Heart left ventricle (tissue), 16 donors: Measurements from ENCODE around the gene WDR86. TPM values are rescaled to one million over a fixed set of nuclear protein-coding genes. Genes with fewer than 3 reads are reported as not detected.

Experiments
- ATAC-seq, 4 donors: fragments of 200-7000 bp; cut with Tn5 transposase; one replicate each; pipeline ENCODE4 v1.9.1; 2020 to 2022; ENCODE audit warnings: moderate library complexity in 4 of 4, mild to moderate bottlenecking in 3 of 4, moderate number of reproducible peaks in 1 of 4
- DNase-seq, 5 donors: peaks; one replicate each; pipeline ENCODE4 v3.0.0-alpha.2; 2020
- H3K27ac ChIP-seq, 12 donors: fragments of 200-600 bp; sonication (generic) in 4 of 12; one replicate each; pipeline versions ENCODE4 v1.5.0 to v1.8.0; 2016 to 2022; ENCODE audit warnings: mild to moderate bottlenecking in 2 of 12
- H3K27me3 ChIP-seq, 9 donors: fragments of 200-600 bp; sonication (generic) in 2 of 9; one replicate each; pipeline versions ENCODE4 v1.5.1 to v1.8.0; 2016 to 2022; ENCODE audit warnings: mild to moderate bottlenecking in 3 of 9
- H3K36me3 ChIP-seq, 9 donors: fragments of 200-600 bp; sonication (generic) in 2 of 9; one replicate each; pipeline versions ENCODE4 v1.5.0 to v1.8.0; 2018 to 2022; ENCODE audit warnings: mild to moderate bottlenecking in 2 of 9
- H3K4me1 ChIP-seq, 12 donors: fragments of 200-600 bp; sonication (generic) in 4 of 12; one replicate each; pipeline versions ENCODE4 v1.5.0 to v1.8.0; 2016 to 2022; ENCODE audit warnings: mild to moderate bottlenecking in 3 of 12
- H3K4me3 ChIP-seq, 12 donors: fragments of 200-600 bp; sonication (generic) in 4 of 12; one replicate each; pipeline versions ENCODE4 v1.5.0 to v1.8.0; 2017 to 2022; ENCODE audit warnings: mild to moderate bottlenecking in 9 of 12, moderate library complexity in 4 of 12
- H3K9me3 ChIP-seq, 12 donors: fragments of 200-600 bp; sonication (generic) in 4 of 12; one replicate each; pipeline versions ENCODE4 v1.5.0 to v1.8.0; 2016 to 2022; ENCODE audit warnings: mild to moderate bottlenecking in 1 of 12
- POLR2A ChIP-seq, 2 donors: fragments of 450-650 bp; IDR thresholded peaks; one replicate each; pipeline ENCODE4 v1.6.1; 2017; ENCODE audit warnings: antibody characterized with exemption in 2 of 2, mild to moderate bottlenecking in 2 of 2, moderate library complexity in 2 of 2
- WGBS, 4 donors: extraction: QIAGEN DNeasy Blood & Tissue Kit in 2 of 4; methylation state at CpG; one replicate each; pipeline versions ENCODE4 v1.1.5 to v1.1.7; 2013 to 2018; 5-methylcytosine and 5-hydroxymethylcytosine counted together
- intact Hi-C, 10 donors: fragments of 100-400 bp; cut with DNase I; formaldehyde crosslinking; loops; one replicate each; pipeline versions ENCODE4 v1.11.1 to v1.14.2; 2022
- polyA plus RNA-seq, 2 donors: library from polyadenylated mRNA; stranded (reverse); fragments of 200-250 nt; gene quantifications; one replicate each; pipeline ENCODE4 v1.2.3, GENCODE V29; 2013
- total RNA-seq, 9 donors: library from RNA; depleted of rRNA in 2 of 9; stranded (reverse); fragments of >200 nt in 2 of 9; fragmentation: NEBNext Ultra II Directional in 3 of 9; extraction: Animal tissue kit (Norgen Biotek cat#: 25700) in 3 of 9; gene quantifications; one replicate each; pipeline versions ENCODE4 v1.1.0 to v1.2.4, GENCODE V29; 2016 to 2023
- TF ChIP-seq, protein P1 (sequence below), 12 donors: fragments of 200-600 bp; sonication (generic) in 4 of 12; IDR thresholded peaks; one replicate each; pipeline versions ENCODE4 v1.5.0 to v1.8.0; 2018 to 2022; ENCODE audit warnings: antibody characterized with exemption in 12 of 12, mild to moderate bottlenecking in 5 of 12
- donor health status: ischemic (EF 13 %, LVEDD 7.1; RV severe dilation, severe dysfunction).
- donor health status: healthy with polysubstance abuse.
- donor health status: DM: no; HTN: yes; CAD: no.
- donor health status: DM: no; HTN: no; CAD: no.
- donor health status: ischemic (EF 25% LVEDD 6.9; RV normal size, moderate dysfunction).
- donor health status: ischemic (EF 25% LVEDD 5.7; RV mildly dilated, moderate dysfunction).
- donor health status: healthy.
- donor health status: DM: yes; HTN: yes; CAD: no.
- donor health status: ischemic (EF 35%, LVEDD 5.7; RV mildly dilated, moderate dysfunction).
- donor health status: nonischemic (EF 11% LVEDD 7.7; RV severe dilation, severe dysfunction).
- donor health status: DM: yes; HTN: yes; CAD: no.
- donor health status: PGD.
- donor health status: ischemic (EF 29% LVEDD 5.4; RV normal size, mild dysfunction).
- donor health status: nonischemic (EF 23%, LVEDD 6.1; RV moderate dilation, normal function).

The WDR86 gene
- total and polyA plus RNA-seq, 11 donors = 0.37 to 1.7 (median 0.52) TPM; not detected in 5

DNA sequence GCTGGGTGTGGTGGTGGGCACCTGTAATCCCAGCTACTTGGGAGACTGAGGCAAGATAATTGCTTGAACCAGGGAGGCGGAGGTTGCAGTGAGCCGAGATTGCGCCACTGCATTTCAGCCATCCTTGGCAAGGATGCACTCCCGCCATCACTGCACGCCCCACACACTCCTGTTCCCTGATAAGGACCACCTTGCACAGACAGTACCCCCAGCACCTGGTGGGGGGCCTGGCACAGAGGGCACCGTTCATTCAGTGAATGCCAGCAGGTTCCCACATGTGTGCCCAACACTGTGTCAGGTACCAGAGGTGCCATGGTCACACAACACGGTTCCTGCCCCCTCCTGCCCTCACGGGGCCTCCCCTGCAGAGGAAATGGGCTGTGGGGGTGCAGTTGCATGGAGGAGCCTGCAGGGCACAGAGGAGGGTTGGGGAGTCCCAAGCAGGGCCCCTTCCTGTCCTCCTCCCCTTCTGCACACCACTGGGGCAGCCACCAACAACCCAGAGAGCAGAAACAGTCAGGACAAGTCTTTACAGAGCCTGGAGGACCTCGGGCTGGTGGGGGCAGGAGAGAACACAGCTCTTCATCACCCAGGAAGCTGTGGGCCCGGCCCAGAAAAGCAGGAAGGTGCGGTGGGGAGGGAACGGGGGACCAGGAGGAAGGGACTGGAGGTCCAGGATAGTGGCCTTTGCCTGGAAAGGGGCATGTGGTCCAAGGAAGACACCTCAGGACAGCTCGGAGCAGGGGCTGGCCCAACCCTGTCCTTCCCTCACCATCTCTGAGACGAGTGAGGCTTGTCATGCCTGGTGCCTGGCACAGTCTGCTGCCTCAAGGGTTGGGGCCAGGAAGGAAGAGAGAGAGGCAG lies 23.1 kb upstream of the WDR86 start:
- 76 to 82% (median 77%) methylated on average over 14 of the region's 14 CpGs for WGBS, 4 donors

DNA sequence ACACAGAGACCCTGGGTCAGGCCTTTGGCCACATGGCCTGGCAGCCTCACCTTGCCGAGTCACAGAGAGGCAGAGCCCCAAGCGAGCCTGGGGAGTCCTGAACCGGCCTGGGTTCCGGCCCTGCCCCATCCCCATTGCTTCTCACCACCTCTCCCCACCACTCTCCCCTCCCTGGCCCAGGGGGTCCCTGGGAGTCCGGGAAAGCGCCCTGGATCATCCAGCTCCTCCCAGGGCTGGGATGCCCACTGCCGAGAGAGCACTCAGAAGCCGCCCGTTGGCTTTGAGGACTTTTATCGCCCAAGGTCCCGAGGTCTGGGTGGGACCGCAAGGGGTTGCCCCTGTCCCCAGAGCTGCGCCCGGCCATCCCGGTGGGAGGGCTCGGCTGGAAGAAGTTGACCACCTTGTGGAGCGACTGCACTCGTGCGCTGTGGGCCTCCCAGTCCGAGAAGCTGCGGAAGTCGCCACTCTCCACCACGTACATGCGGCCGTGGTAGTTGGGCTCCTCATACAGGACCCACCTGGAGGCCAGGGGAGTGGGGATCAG lies 22.0 kb upstream of the WDR86 start:
- DNase-seq (no peak), ATAC-seq (no peak)
- Histone ChIP-seq H3K27me3 (peaks cover 0 to 4% (median 0%) of the 10 kb centered on the region in 9 donors), H3K36me3 (no peaks in the 10 kb centered on the region), H3K4me1 (peaks cover 0 to 19% (median 5%) of the 10 kb centered on the region in 12 donors), H3K27ac (no peak overlapping the region), H3K4me3 (no peak overlapping the region), H3K9me3 (no peaks in the 10 kb centered on the region)
- 94 to 96% (median 95%) methylated on average over 22 to 25 of the region's 25 CpGs for WGBS, 4 donors
- intact Hi-C loops = loop anchor here in 2 of 10 donors (10.0 kb wide), 1 partner anchor 47 kb away; no protein-coding TSS in a partner anchor
- TF ChIP-seq, protein P1, sequence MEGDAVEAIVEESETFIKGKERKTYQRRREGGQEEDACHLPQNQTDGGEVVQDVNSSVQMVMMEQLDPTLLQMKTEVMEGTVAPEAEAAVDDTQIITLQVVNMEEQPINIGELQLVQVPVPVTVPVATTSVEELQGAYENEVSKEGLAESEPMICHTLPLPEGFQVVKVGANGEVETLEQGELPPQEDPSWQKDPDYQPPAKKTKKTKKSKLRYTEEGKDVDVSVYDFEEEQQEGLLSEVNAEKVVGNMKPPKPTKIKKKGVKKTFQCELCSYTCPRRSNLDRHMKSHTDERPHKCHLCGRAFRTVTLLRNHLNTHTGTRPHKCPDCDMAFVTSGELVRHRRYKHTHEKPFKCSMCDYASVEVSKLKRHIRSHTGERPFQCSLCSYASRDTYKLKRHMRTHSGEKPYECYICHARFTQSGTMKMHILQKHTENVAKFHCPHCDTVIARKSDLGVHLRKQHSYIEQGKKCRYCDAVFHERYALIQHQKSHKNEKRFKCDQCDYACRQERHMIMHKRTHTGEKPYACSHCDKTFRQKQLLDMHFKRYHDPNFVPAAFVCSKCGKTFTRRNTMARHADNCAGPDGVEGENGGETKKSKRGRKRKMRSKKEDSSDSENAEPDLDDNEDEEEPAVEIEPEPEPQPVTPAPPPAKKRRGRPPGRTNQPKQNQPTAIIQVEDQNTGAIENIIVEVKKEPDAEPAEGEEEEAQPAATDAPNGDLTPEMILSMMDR (IDR thresholded peaks at IDR 0.05) = no peak
- TF ChIP-seq POLR2A (IDR thresholded peaks at IDR 0.05) = no peak

More for the DNA sequence above, 23.1 kb upstream of the WDR86 start:
- intact Hi-C loops = loop anchor here in 2 of 10 donors (10.0 kb wide), 1 partner anchor 48 kb away; no protein-coding TSS in a partner anchor
- no peak for DNase-seq
- peaks cover 0 to 21% (median 4%) of the 10 kb centered on the region in 12 donors for H3K4me1 ChIP-seq
- H3K4me3 ChIP-seq = no peak overlapping the region
- H3K36me3 ChIP-seq = no peaks in the 10 kb centered on the region
- H3K27me3 ChIP-seq = peaks cover 0 to 7% (median 0%) of the 10 kb centered on the region in 9 donors
- TF ChIP-seq, protein P1 (IDR thresholded peaks at IDR 0.05) = no peak
- no peak for TF ChIP-seq POLR2A (IDR thresholded peaks at IDR 0.05)
- ATAC-seq = no peak
- no peak overlapping the region for H3K27ac ChIP-seq
- H3K9me3 ChIP-seq = no peaks in the 10 kb centered on the region

DNA sequence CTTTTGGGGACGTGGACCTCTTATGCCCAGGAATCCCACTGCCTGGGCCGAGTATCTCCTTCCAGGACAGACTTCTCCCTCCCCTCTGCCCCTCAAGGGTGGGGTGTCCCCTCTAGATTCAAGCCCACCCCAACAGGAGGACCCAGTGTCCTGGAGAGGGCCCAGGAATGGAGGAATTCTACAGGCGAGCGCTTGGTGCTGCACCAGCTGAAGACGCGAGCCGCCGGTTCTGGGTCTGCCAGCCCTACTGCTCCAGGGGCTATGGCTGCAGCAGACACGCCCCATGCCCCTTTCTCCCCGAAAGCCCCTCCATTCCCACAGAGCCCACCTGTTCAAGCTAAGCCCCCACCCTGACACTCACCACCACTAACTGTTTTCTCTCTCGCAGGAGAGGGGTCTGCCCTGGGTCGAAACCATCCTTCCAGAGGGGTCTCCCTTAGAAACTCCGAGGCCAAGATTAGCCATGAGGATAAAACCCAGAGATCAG lies 21.5 kb upstream of the WDR86 start:
- Histone ChIP-seq H3K27me3 (peaks cover 0 to 4% (median 0%) of the 10 kb centered on the region in 9 donors), H3K36me3 (no peaks in the 10 kb centered on the region), H3K9me3 (no peaks in the 10 kb centered on the region), H3K4me1 (peaks cover 0 to 19% (median 3%) of the 10 kb centered on the region in 12 donors), H3K4me3 (no peak overlapping the region), H3K27ac (no peak overlapping the region)
- WGBS, 4 donors = 93 to 98% (median 95%) methylated on average over 9 to 13 of the region's 13 CpGs
- intact Hi-C loops = loop anchor here in 2 of 10 donors (10.0 kb wide), 1 partner anchor 47 kb away; no protein-coding TSS in a partner anchor
- no peak for TF ChIP-seq POLR2A (IDR thresholded peaks at IDR 0.05)
- TF ChIP-seq, protein P1 (IDR thresholded peaks at IDR 0.05) = no peak
- ATAC-seq (no peak), DNase-seq (no peak)
